GM23338 (cell line): ENCODE results near the gene OR1J4. TPM values are rescaled to one million over a fixed set of nuclear protein-coding genes. Genes with fewer than 3 reads are reported as not detected.

ENCODE experiments used
- ATAC-seq: fragments of 200-7000 bp; cut with Tn5 transposase; 3 replicates; pipeline ENCODE4 v1.9.1; 2020
- DNase-seq: peaks from one replicate; pipeline ENCODE4 v3.0.0-alpha.2; 2015; ENCODE audit warnings: low spot score
- H2AFZ ChIP-seq: fragments of 200-600 bp; sonication (generic); 2 replicates; pipeline ENCODE4 v1.8.0; 2016; ENCODE audit warnings: antibody characterized with exemption, mild to moderate bottlenecking, moderate library complexity
- H3F3A ChIP-seq: fragments of 200-600 bp; sonication (generic); replicated peaks from 2 replicates; pipeline ENCODE4 v1.8.0; 2017; ENCODE audit warnings: antibody characterized with exemption, mixed run types, low read depth
- H3K27ac ChIP-seq: fragments of 200-600 bp; sonication (generic); 2 replicates; pipeline ENCODE4 v1.6.1; 2016; ENCODE audit warnings: low read depth
- H3K27me3 ChIP-seq: fragments of 200-600 bp; sonication (generic); 2 replicates; pipeline ENCODE4 v1.8.0; 2016; ENCODE audit warnings: mild to moderate bottlenecking, mixed run types, moderate library complexity; ENCODE audit not compliant: insufficient read depth
- H3K36me3 ChIP-seq: fragments of 200-600 bp; sonication (generic); 2 replicates; pipeline ENCODE4 v1.8.0; 2016; ENCODE audit warnings: mild to moderate bottlenecking; ENCODE audit not compliant: insufficient read depth
- H3K4me1 ChIP-seq: fragments of 200-600 bp; sonication (generic); 2 replicates; pipeline ENCODE4 v1.8.0; 2016; ENCODE audit warnings: mild to moderate bottlenecking, moderate library complexity; ENCODE audit not compliant: insufficient read depth
- H3K4me2 ChIP-seq: fragments of 200-600 bp; sonication (generic); 2 replicates; pipeline ENCODE4 v1.7.1; 2017; ENCODE audit warnings: mixed run types
- H3K4me3 ChIP-seq: fragments of 200-600 bp; sonication (generic); 2 replicates; pipeline ENCODE4 v1.6.1; 2016; ENCODE audit warnings: mixed run types
- H3K79me2 ChIP-seq: fragments of 200-600 bp; sonication (generic); replicated peaks from 2 replicates; pipeline ENCODE4 v1.8.0; 2017; ENCODE audit warnings: mild to moderate bottlenecking; ENCODE audit not compliant: insufficient read depth
- H3K9me2 ChIP-seq: fragments of 200-600 bp; sonication (generic); 2 replicates; pipeline ENCODE4 v1.8.0; 2017; ENCODE audit not compliant: insufficient read depth
- H4K20me1 ChIP-seq: fragments of 200-600 bp; sonication (generic); replicated peaks from 2 replicates; pipeline ENCODE4 v1.8.0; 2017; ENCODE audit warnings: mild to moderate bottlenecking; ENCODE audit not compliant: insufficient read depth
- H3K27ac Mint-ChIP-seq: 2 replicates; pipeline ENCODE4 v1.8.0; 2020; ENCODE audit warnings: inconsistent platforms, mild to moderate bottlenecking, moderate library complexity, mixed read lengths
- H3K27me3 Mint-ChIP-seq: 3 replicates; pipeline ENCODE4 v1.8.0; 2022; ENCODE audit warnings: low read depth, mild to moderate bottlenecking, moderate library complexity, mixed read lengths, inconsistent platforms; ENCODE audit not compliant: insufficient read depth, poor library complexity
- H3K36me3 Mint-ChIP-seq: 3 replicates; pipeline ENCODE4 v1.8.0; 2021; ENCODE audit warnings: low read depth, mild to moderate bottlenecking, inconsistent platforms, moderate library complexity, mixed read lengths
- H3K4me1 Mint-ChIP-seq: 3 replicates; pipeline ENCODE4 v1.8.0; 2020; ENCODE audit warnings: mild to moderate bottlenecking, inconsistent platforms, mixed read lengths
- H3K4me3 Mint-ChIP-seq: 3 replicates; pipeline ENCODE4 v1.8.0; 2021; ENCODE audit warnings: moderate library complexity, mild to moderate bottlenecking, inconsistent platforms, mixed read lengths
- H3K9me3 Mint-ChIP-seq: 3 replicates; pipeline ENCODE4 v1.8.0; 2020; ENCODE audit warnings: moderate library complexity, mild to moderate bottlenecking, inconsistent platforms, mixed read lengths
- CREB1 ChIP-seq: fragments of 250-450 bp; sonication (Bioruptor Pico); IDR thresholded peaks from 2 replicates; pipeline ENCODE4 v1.5.0; 2020; ENCODE audit warnings: low read depth, mild to moderate bottlenecking, moderate library complexity
- CTCF ChIP-seq, 2 experiments: fragments of 200-600 bp in 1 of 2; sonication (generic) in 1 of 2; conservative IDR thresholded peaks; 2 replicates each; pipeline versions ENCODE4 v1.5.1 to v1.6.1; 2016 to 2017; ENCODE audit warnings: antibody characterized with exemption in 2 of 2, low read depth in 2 of 2, mild to moderate bottlenecking in 2 of 2, moderate library complexity in 1 of 2
- ETS1 ChIP-seq: IDR thresholded peaks from 2 replicates; pipeline ENCODE4 v1.6.1; 2016; ENCODE audit warnings: antibody characterized with exemption
- EZH2phosphoT487 ChIP-seq: fragments of 200-600 bp; sonication (generic); IDR thresholded peaks from one replicate; pipeline ENCODE4 v1.8.1; 2018; ENCODE audit warnings: antibody characterized with exemption; ENCODE audit not compliant: unreplicated experiment
- JUNB ChIP-seq: IDR thresholded peaks from one replicate; pipeline ENCODE4 v1.6.1; 2016; ENCODE audit warnings: antibody characterized with exemption; ENCODE audit not compliant: unreplicated experiment
- NANOG ChIP-seq: IDR thresholded peaks from 2 replicates; pipeline ENCODE4 v1.6.1; 2016; ENCODE audit warnings: antibody characterized with exemption, borderline replicate concordance
- POLR2AphosphoS5 ChIP-seq: IDR thresholded peaks from 2 replicates; pipeline ENCODE4 v1.6.1; 2016; ENCODE audit warnings: antibody characterized with exemption, low read depth
- REST ChIP-seq: IDR thresholded peaks from one replicate; pipeline ENCODE4 v1.6.1; 2018; ENCODE audit warnings: antibody characterized with exemption; ENCODE audit not compliant: unreplicated experiment
- STAT1 ChIP-seq: IDR thresholded peaks from one replicate; pipeline ENCODE4 v1.6.1; 2016; ENCODE audit warnings: antibody characterized with exemption; ENCODE audit not compliant: unreplicated experiment
- ZNF462 ChIP-seq: fragments of 250-450 bp; sonication (Bioruptor Pico); IDR thresholded peaks from 2 replicates; pipeline ENCODE4 v1.5.0; 2020; ENCODE audit warnings: mild to moderate bottlenecking, moderate library complexity
- polyA plus RNA-seq: library from polyadenylated mRNA; unstranded; fragments of >200 nt; fragmentation: Nextera tagmentation; extraction: Ambion mirVana; gene quantifications from 2 replicates; pipeline ENCODE4 v1.2.1, GENCODE V29; 2016
- total RNA-seq: library from RNA; depleted of rRNA; stranded (reverse); fragments of >200 nt; shearing (Covaris generic); gene quantifications from 2 replicates; pipeline ENCODE4 v1.2.3, GENCODE V29; 2014

Gene OR1J4
- total and polyA plus RNA-seq, 2 experiments from 2014 or later, result not detected

- no peak for TF ChIP-seq CREB1 (CRISPR knock-in tag)
These were observed 435 bp downstream of the OR1J4 start (continued) for GRCh38 chr9:122519376-122519775.

- no peaks in the 10 kb centered on the region for H3K27me3 ChIP-seq
- no peak overlapping the region for H3K4me3 ChIP-seq
These were observed 7.7 kb downstream of the OR1J4 start for GRCh38 chr9:122526602-122527001.

More at GRCh38 chr9:122526602-122527001, 7.7 kb downstream of the OR1J4 start:
- peaks cover 85% of the 10 kb centered on the region for H3K9me3 Mint-ChIP-seq
- ATAC-seq (no peak), DNase-seq (no peak)
- Histone ChIP-seq H3K4me1 (no peaks in the 10 kb centered on the region), H3K36me3 (no peaks in the 10 kb centered on the region; the same call in 1 of the 2 replicates), H4K20me1 (no peaks in the 10 kb centered on the region), H3K9me2 (no peaks in the 10 kb centered on the region), H2AFZ (no peak overlapping the region), H3F3A (no peaks in the 10 kb centered on the region), H3K27ac (no peak overlapping the region), H3K4me2 (no peak overlapping the region), H3K79me2 (no peaks in the 10 kb centered on the region)
- no peak overlapping the region for H3K27ac Mint-ChIP-seq
- no peak overlapping the region for H3K4me3 Mint-ChIP-seq
- H3K4me1 Mint-ChIP-seq, result no peaks in the 10 kb centered on the region
- peaks cover 17% of the 10 kb centered on the region for H3K36me3 Mint-ChIP-seq
- no peak for TF ChIP-seq POLR2AphosphoS5
- TF ChIP-seq ZNF462 (CRISPR knock-in tag), result no peak
- no peak for TF ChIP-seq ETS1
- TF ChIP-seq CTCF (conservative IDR thresholded peaks at IDR 0.05; ENCODE audit: low read depth in 2 of 2), result no peak
- no peak for TF ChIP-seq CREB1 (CRISPR knock-in tag)
- TF ChIP-seq JUNB, result no peak
- no peak for TF ChIP-seq REST
- no peak for TF ChIP-seq NANOG
- no peak for TF ChIP-seq STAT1
- no peak for TF ChIP-seq EZH2phosphoT487
- H3K27me3 Mint-ChIP-seq, result peaks cover 1% of the 10 kb centered on the region
